ENCODE results near the gene MRPS14.

MRPS14 gene

DNA sequence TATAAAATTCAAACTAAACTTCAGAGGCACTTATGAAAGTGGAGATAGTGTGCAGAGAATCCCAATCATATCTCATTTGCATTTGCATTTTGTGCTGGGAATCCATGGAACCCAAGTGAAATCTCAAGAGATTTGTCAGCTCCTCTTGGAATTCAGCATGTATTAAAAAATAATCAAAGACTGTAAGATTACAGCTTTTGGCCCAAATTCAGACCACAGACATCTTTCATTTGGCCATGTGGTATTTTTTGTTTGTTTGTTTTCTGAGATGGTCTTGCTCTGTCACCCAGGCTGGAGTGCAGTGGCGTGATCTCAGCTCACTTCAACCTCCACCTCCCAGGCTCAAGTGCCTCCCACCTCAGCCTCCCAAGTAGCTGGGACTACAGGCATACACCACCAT is 27.3 kb downstream of the MRPS14 start:
- CTCF ChIA-PET, result interaction anchor here (1.1 to 5.9 kb wide), 5 partner anchors 11 to 1127 kb away, joined by 3 to 58 read pairs (median 3); no protein-coding TSS in a partner anchor
- TF ChIP-seq, protein P1, sequence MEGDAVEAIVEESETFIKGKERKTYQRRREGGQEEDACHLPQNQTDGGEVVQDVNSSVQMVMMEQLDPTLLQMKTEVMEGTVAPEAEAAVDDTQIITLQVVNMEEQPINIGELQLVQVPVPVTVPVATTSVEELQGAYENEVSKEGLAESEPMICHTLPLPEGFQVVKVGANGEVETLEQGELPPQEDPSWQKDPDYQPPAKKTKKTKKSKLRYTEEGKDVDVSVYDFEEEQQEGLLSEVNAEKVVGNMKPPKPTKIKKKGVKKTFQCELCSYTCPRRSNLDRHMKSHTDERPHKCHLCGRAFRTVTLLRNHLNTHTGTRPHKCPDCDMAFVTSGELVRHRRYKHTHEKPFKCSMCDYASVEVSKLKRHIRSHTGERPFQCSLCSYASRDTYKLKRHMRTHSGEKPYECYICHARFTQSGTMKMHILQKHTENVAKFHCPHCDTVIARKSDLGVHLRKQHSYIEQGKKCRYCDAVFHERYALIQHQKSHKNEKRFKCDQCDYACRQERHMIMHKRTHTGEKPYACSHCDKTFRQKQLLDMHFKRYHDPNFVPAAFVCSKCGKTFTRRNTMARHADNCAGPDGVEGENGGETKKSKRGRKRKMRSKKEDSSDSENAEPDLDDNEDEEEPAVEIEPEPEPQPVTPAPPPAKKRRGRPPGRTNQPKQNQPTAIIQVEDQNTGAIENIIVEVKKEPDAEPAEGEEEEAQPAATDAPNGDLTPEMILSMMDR (IDR thresholded peaks at IDR 0.05; ENCODE audit: control extremely low read depth, extremely low read depth, low read depth, missing control alignments), result no peak
- DNase-seq (ENCODE audit: extremely low spot score), result no peak
- POLR2A ChIA-PET, result interaction anchor here (0.6 kb wide), 3 partner anchors 15 to 60 kb away, joined by 3 to 5 read pairs (median 5); no protein-coding TSS in a partner anchor

DNA sequence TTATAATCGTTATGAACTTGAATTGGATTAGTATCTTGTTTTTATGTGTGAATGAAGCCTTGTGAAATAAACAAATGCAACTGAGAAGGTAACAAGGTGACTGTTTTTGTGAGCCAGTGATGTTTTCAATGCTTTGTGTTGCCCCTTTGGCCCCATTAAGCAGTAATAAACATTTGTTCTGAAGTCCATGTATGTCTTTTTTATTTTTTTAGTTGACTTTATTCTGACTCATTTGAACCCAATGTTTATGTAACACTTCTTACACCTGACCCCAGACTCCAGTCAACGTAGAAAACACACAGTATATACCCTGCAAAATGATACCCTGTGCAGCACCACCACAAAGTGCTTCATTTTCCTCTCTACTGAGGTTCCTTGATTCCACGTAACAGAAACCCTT is 28.1 kb downstream of the MRPS14 start:
- no peak for DNase-seq (ENCODE audit: extremely low spot score)
- ChIA-PET POLR2A (interaction anchor here (0.6 kb wide), 1 partner anchor 16 kb away, joined by 3 read pairs; no protein-coding TSS in a partner anchor), CTCF (interaction anchor here (1.3 to 5.9 kb wide), 3 partner anchors 10 to 1126 kb away, joined by 3 to 58 read pairs (median 3); no protein-coding TSS in a partner anchor)
- TF ChIP-seq, protein P1 (IDR thresholded peaks at IDR 0.05; ENCODE audit: control extremely low read depth, extremely low read depth, low read depth, missing control alignments), result no peak

GRCh38 chr1:174991473-174991872 is 31.8 kb downstream of the MRPS14 start:
- DNase-seq (ENCODE audit: extremely low spot score), result no peak
- ChIA-PET CTCF (interaction anchor here (1.1 to 3.0 kb wide), 2 partner anchors 7 to 20 kb away, joined by 3 to 18 read pairs; partner anchors contain the start of gene CACYBP), POLR2A (no interaction called here)
- TF ChIP-seq, protein P1 (IDR thresholded peaks at IDR 0.05; ENCODE audit: control extremely low read depth, extremely low read depth, low read depth, missing control alignments), result no peak

- TF ChIP-seq, protein P1 (IDR thresholded peaks at IDR 0.05; ENCODE audit: control extremely low read depth, extremely low read depth, low read depth, missing control alignments), result no peak
- ChIA-PET POLR2A (no interaction called here), CTCF (interaction anchor here (1.0 to 3.0 kb wide), 6 partner anchors 8 to 220 kb away, joined by 3 to 18 read pairs (median 3); partner anchors contain the start of gene CACYBP)
- DNase-seq (ENCODE audit: extremely low spot score), result no peak
These were observed 32.7 kb downstream of the MRPS14 start for GRCh38 chr1:174990382-174990999.

DNA sequence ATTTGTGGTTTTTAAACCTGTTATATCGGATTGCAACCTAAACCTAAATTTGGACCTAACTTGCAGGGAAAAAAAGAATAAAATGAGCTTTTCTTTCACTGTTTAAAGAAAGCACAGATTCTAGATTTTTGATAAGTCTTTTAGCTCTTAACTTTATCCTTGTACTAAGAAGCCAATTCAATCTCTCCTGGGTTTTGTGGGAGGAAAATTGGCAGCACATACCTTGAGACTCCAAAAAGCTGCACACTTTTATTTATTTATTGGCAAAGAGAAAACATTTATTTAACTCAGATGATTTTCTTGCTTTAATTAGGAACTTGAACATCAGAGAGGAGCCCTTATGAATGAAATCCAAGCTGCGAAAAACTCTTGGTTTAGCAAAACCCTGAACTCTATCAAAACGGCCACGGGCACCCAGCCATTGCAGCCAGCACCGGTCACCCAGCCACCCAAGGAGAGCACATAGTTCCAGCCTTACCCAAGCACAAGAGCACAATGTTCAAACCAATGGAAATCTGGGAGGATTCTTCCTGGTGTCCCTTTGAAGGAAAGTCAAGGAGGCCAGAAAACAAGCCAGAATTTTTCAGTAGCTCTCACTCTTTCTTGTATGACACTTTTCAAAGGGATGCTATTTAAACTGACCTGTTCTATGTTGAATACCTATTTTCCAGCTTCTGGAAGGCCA is 33.5 kb downstream of the MRPS14 start:
- ChIA-PET CTCF (interaction anchor here (1.0 to 3.0 kb wide), 7 partner anchors 9 to 219 kb away, joined by 3 to 18 read pairs (median 3); partner anchors contain the start of gene CACYBP), POLR2A (no interaction called here)
- TF ChIP-seq, protein P1 (IDR thresholded peaks at IDR 0.05; ENCODE audit: control extremely low read depth, extremely low read depth, low read depth, missing control alignments), result no peak
- no peak for DNase-seq (ENCODE audit: extremely low spot score)

GRCh38 chr1:174988986-174989385 is 34.2 kb downstream of the MRPS14 start:
- POLR2A ChIA-PET, result no interaction called here
- CTCF ChIA-PET, result interaction anchor here (0.6 to 3.0 kb wide), 6 partner anchors 10 to 218 kb away, joined by 3 to 18 read pairs (median 4); partner anchors contain the start of gene CACYBP
- no peak for DNase-seq (ENCODE audit: extremely low spot score)
- TF ChIP-seq, protein P1 (IDR thresholded peaks at IDR 0.05; ENCODE audit: control extremely low read depth, extremely low read depth, low read depth, missing control alignments), result no peak
